Measurements from ENCODE around the gene UBE3C.
"Not testable (repeated sequence)": the region's sequence is repeated elsewhere in the genome, so short reads cannot be mapped to it uniquely, and the experiment has no call there.

UBE3C gene

DNA sequence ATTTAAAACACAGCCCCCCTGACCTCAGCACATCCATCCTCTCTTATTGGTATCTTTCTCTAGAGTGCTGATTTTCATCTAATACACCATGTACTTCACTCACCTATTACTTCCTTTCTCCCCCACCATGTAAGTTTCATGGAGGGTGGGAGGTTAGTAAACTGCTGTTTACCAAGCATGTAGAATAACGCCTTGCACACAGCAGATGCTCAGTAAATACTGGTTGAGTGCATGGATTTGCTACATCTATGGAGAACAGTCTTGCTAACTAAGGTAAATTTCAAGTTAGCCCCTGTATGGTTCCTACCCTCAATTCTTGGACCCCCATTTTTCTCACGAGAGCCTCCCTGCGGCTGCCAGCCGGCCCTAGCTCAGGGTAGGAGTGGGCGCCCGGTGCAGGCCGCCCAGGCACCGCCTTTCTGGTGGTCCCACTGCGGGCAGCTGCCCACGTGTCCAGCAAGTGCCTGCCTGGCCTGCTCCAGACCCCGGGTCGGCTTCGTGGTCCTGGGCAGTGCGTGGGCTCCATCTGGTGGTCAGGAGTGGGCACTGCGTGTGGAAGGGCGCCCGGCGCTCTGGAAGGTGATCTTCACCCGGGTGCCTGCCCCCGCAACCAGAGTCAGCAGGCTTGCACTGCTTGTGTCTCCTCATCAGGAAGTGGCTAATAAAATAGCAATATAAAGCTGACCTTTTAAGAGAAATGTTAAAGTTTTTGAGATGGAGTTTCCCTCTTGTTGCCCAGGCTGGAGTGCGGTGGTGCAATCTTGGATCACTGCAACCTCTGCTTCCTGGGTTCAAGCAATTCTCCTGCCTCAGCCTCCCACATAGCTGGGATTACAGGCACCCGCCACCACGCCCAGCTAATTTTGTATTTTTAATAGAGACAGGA is 134.7 kb downstream of the UBE3C start:
- DNase-seq = peak; percentile 72

DNA sequence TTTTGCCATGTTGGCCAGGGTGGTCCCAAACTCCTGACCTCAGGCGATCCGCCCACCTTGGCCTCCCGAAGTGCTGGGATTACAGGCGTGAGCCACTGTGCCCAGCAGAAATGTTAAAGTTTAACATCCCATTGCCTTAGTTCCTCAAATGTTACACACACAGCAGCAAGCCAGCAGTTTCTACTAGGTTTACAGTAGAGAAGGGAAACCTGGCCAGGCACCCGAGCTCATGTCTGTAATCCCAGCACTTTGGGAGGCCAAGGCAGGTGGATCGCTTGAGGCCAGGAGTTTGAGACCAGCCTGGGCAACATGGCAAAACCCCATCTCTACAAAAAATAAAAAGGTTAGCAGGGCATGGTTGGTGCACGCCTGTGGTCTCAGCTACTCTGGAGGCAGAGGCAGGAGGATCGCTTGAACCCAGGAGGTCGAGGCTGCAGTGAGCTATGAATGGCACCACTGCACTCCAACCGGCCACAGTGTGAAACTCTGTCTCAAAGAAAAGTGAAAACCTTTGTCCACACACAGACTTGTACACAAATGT is 135.4 kb downstream of the UBE3C start:
- DNase-seq = not testable (repeated sequence)

DNA sequence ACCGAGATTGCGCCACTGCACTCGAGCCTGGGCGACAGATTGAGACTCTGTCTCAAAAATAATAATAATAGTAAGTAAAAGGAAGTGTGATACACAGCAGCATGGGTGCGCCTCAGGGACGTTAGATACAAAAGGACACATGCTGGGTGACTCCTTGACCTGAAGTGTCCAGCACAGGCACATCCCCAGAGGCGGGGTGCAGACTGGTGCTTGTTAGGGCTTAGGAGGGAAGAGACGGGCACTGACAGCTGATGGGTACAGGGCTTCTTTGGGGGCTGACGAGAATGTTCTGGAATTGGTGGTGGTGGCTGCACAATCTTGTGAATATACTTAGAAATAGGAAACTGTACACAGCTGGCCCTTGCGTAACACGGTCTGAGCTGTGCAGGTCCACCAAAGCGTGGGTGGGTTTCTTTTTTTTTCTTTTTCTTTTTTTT is 136.3 kb downstream of the UBE3C start:
- no peak for DNase-seq

DNA sequence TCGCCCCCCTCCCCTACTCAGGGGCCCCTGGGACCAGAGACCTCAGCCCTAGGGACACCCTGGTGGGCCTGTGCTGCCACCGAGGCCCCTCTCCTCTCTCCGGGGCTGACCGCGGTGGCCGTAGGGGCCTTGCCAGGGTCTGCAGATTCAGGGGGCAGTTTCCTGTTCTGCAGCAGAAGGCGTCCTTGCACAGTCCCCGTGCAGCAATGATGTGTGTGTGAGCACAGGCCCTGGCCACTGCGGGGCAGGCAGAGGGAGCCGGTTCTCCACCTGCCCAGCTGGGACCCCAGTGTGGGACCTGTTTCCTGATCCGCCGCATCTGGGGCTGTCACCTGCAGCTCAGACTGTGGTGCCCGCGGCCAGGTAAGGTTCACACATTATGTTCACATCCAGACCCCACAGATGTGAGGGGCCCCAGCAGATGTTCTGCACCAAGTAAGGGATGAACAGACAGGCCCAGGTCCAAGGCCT is 137.4 kb downstream of the UBE3C start:
- DNase-seq = no peak

DNA sequence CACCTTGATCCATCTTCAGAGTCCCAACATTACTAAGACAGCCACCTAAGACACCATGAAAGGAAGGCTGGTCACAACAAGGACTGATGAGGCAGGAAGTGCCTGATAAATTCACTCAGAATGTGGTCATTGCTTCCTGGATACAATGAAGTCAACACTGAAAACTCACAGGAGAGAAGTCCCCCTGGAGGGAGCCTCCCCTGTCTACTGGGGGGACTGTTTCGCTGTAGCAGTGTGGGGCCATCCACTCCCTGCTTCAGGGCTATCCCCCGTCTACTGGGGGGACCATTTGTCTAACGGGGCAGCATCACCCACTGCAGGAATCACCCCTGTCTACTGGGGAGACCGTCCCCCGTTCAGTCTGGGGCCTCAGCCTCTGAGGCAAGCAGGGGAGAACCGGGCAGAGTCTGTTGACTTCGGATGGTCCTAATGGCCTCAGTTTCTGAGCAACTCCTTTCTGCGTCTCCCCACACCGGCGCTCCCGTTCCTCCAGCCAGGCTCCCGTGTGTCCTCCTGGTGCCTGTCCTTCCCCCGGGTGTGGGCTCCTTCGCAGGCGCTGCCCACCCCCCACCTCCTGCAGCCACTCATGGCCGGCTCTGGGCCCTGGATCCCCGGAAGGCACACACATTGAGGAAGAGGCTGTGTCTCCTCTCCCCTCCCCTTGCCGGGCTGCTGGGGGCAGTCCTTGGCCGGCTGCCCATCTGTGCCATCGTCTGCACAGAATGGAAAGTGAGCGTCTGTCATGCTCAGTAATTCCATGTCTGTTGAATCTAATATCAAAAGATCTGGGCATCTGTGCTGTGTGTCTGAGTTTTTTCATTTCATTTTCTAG is 138.2 kb downstream of the UBE3C start:
- DNase-seq = peak; percentile 54

DNA sequence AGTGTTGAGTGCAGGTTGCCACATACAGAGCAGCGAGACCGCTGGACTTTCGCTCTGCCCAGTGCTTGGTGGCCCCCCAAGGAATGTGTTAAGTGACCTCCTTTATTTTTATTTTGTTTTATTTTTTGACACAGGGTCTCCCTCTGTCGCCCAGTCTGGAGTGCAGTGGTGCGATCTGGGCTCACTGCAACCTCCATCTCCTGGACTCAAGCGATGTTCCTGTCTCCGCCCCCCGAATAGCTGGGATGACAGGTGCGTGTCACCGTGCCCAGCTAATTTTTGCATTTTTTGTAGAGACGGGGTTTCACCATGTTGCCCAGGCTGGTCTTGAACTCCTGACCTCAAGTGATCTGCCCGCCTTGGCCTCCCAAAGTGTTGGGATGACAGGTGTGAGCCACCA is 138.8 kb downstream of the UBE3C start:
- DNase-seq = not testable (repeated sequence)

DNA sequence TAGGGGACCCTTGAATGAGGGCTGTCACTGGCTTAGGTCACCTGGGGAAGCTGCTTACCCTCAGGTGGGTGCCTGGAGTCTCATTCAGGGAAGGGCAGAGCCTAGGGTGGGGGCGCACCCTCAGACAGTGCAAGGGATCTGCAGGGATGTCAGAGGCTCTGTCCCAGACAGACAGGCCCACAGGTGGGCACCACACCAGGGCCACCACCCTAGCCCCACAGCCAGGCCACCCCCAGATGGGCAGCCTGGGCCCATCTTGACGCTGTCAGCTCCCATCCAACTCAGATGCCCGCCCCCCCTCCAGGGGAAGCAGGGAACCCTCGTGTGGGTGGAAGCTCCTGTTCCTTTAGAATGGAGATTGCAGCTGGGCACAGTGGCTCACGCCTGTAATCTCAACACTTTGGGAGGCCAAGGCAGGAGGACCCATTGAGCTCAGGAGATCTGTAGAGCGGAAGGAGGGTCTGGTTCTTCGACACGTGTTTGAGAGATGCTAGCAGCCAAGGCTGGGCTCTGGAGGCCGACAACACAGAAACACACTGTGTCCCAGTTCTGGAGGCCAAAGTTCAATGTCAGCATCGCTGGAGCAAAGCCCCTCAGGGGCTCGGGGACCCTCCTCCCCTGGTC is 139.6 kb downstream of the UBE3C start:
- no peak for DNase-seq

DNA sequence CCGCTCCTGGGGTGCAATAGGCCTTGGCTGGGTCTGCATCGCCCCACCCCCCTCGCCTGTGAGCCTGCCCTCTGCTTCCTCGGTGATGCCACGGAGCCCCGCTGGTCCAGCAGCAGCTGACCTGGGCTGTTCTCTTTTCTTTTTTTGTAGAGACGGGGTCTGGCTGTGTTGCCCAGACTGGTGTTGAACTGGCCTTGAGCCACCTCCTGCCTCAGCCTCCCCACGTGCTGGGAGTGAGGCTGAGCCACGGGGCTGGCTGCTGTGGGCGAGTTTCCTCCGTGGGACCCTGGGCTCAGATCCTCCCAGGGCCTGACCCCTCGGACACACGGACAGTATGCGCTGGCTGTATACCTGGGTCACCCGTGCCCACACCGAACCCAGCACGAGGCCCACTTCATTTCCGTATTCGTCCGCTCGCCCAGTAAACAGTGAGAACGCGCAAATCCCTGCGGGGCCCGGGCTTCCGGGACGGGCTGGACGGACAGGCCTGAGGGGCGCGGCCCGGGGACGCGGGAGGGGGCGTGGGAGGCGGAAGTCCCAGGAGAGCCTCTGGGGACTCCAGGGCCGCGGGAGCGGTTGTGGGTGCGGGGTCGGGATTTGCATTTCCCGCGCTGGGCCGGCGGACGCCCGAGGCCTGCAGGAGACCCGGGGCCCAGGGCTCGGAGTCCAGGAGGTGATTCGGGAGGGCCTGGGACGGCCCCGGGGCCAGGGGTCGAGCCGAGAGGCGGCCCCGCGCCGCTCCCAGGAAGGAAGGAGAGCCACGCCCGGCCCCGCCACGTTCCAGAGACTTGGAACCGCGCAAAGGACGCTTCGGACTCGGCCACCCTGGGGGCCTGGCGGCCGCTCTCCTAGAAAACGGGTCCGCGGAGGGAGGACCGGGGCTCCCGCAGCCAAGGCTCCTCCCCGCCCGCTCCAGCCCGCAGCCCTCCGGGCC is 140.3 kb downstream of the UBE3C start:
- peak; percentile 31 for DNase-seq

DNA sequence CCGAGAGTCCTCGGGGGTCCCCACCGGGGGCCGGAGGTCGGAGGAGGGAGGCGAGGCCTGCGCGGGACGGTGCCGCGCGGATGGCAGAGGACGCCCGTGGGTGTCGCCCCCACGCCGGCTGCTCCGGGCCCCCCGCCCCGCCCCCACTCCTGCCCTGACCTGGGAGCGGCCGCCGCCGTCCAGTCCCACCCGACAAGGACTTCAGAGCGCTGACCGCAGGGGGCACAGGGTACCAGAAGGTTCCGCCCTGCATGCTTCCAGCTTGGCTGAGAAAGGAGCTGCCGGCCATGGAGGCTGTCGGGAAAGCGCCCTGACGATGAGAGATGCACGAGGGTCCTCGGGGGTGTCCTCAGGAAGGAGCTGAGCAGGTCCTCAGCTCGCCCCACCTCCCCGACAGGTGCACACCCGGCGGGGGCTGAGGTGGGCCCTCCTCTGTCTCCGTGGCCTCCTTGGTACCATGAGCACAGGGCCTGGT is 141.1 kb downstream of the UBE3C start:
- no peak for DNase-seq

DNA sequence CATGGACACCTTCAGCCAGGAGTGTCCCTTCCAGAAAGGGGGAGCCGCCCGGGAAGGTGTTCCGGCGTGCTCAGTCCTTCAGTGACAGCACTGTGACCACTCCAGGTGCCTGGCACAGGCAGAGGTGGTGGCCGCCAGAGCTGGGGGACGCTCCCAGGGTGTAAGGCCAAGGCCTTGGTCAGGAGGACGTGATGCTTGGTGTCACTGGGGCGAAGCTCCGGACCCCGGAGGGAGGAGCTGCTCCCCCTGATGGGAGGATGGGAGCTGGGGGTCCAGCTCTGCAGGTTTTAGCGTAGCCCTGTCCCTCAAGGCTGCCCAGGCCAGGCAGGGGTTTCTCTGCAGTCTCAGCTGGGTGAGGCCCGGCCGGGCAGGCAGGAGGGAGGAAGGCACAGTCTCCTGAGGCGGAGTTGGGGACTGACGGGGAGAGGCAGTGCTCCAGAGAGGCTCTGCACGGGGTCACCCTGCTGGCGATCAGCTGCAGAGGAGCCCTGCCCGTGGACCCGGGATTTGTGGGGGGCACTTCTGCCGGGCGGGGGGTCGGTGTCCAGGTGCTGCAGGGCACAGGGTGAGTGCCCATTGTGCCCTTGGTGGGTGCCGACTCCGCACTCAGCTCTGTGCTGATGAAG is 141.6 kb downstream of the UBE3C start:
- DNase-seq = no peak

DNA sequence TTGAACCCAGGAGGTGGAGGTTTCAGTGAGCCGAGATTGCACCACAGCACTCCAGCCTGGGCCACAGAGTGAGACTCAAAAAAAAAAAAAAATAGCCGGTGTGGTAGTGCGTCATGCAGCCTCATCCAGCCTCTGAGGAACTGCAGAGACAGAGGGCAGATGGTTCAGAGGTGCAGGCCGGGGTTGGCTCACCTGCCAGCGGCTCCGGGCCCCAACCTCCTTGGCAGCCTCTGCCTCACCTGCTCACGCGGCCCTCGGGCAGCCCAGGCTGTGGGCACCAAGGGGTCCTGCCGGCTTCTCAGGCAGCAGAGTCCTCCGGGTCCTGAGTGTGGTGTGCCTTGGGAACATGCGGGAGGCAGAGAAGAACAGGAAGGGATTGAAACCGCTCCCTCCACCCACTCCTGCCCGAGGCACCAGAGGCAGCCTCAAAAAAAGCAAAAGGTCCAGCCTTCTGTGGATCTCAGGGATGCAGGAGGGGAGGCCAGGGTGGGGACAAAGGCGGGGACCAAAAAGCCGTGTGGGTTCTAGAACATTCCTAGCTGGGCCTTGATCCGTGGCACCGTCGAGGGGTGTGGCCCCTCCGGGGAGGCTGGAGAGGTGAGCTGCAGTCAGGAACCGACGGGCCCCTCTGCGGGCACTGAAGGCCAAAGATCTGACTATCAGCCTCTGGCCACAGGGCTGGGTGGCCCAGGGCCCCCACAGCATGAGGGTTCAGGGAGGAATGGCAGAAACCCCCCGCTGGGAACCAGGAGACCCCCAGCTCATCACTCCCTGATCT is 142.7 kb downstream of the UBE3C start:
- no peak for DNase-seq

DNA sequence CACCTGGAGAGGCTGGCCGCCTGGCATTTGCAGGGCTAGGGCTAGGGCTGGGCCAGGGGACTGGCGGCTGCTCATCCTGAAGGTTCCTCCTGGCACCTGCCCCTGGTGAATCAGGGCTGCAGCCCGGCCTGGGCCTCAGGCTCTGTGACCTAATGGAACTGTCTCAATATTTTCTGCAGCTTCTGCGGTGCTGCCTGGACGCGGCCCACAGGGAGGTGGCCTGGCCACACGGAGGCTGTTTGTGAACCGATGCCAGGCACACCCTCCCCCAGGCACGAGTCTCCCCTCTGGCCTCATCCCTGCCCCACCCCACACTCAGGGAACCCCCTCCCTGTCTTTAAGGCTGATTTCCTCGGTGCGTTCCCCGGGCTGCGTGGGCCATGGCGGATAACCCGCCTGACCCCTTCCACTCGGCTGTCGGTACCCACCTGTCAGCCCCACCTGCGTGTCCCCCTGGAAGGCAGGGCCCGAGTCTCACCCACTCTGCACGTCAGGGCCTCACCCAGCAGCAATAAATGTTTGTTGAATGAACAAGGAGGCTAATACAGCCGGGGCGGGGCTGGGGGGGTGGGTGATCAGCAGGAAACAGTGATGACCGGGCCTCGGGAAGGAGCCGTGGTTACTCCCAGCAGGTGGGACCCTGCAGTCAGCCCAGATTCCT is 143.5 kb downstream of the UBE3C start:
- DNase-seq = no peak

DNA sequence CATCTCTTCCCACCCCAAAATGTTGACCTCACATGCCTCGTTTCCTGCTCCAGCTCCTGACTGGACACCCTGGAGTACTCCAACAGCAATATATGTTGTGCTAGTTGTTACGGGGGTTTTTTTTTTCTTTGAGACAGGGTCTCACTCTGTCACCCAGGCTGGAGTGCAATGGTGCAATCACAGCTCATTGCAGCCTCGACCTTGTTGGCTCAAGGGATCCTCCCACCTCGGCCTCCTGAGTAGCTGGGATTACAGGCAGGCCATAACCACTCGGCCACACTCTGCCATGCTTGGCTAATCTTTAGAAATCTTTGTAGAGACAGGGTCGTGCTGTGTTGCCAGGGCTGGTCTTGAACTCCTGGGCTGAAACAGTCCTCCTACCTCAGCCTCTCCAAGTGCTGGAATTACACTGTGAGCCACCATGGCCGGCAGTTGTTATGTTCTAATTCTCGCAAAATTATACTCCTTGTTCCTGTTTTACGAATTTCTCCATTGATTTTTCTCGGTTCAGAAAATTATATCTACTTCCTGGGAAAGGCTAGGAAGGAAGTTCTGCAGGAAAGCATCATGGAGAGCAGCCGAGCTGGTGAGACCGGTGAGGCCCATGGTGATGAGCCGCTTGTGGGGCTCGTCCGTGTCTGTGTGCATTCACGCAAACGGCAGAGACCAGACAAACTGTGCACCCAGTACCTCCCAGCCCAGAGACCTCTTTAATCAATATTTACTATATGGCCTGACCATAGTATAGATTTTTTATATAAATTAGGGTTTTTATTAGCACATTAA is 145.7 kb downstream of the UBE3C start:
- no peak for DNase-seq

DNA sequence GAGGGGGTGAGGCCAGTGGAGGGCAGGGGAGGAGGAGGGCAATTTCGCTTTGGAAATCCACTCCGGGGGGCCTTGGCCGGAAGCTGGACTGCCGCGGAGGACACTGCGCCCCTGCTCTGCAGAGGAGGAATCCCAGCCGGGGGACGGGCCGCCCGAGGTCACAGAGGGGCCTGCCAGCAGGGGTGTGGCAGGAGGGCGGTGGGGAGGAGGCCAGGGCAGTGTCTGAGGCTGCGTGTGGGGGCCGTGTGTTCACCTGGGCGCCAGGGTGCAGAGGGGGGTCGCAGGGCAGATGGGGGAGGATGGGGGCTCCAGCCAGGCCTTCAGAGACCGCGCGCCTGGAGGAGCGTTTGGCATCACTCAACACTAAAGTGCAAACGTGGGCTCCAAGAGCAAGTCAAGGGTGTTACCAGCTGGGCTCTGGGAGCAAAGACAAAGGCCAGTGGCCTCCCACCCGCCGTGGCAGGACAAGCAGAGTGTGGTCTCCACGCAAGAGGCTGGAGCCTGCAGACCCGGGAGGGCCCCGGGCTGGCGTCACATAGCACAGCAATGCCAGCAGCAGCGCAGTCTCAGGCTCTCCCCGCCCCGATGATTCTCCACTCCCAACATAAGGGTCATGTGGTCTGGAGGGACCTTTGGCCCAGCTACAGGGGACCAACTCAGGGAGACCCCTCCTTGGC is 152.8 kb downstream of the UBE3C start:
- DNase-seq = no peak

DNA sequence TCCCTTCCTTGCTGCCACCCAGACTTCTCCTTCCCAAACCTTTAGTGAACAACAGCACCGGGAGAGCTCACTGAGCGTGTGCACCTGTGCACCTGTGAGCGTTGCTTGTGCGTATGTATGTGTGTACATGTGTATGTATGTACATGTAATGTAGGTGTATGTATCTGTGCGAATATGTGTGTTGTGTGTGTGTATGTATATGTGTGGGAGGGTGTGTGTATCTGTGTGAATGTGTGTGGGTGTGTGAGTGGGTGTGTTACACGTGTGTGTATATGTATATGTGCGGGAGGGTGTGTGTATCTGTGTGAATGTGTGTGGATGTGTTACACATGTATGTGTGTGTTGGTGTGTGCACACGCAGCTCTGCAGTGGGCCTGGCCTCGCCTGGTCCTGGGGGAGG is 153.5 kb downstream of the UBE3C start:
- no peak for DNase-seq

DNA sequence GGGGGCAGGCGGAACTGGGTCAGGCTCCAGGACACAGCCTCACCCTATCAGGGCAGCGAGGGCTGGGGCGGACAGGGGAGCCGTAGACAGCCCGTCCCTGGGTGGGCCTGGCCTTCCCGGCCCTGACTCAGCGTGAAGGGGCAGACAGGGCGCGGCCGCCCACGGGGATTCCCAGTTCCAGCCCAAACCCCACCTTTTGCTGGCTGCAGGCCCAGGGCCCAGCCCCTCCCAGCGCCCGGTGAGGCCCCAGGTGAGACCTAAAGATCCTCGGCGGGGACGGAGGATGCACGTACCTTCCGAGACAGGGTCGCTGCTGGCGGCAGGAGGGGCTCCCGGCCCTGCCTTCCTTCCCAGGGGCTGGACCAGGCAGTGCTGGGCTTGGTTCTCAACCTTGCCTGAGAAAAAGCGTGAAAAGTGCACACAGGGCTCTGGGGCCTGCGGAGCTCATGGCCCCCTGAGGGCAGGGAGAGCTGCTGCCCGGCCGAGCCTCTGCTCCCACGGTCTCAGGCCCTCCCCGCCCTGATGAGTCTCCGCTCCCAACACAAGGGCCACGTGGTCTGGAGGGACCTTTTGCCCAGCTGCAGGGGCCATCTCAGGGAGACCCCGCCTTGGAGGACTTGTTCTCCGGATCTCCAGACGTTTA is 154.2 kb downstream of the UBE3C start:
- DNase-seq = no peak

DNA sequence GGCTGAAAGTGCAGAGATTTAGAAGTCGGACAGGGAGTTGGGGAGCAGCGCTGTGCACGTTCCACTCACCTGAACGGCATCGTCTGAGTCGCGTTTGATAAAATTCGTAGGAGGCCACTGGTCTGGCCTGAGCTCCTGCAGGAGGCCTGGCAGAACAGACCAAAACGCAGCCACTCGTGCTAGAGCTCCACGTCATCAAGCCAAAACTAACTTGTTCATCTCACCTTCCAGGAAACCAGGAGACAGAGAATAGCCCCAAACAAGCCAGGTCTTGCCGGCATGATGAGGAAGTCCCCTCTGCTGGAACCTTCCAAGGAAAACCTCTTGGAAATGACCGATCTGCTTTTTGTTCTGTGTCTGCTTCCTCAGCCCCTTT is 154.7 kb downstream of the UBE3C start:
- DNase-seq = no peak

DNA sequence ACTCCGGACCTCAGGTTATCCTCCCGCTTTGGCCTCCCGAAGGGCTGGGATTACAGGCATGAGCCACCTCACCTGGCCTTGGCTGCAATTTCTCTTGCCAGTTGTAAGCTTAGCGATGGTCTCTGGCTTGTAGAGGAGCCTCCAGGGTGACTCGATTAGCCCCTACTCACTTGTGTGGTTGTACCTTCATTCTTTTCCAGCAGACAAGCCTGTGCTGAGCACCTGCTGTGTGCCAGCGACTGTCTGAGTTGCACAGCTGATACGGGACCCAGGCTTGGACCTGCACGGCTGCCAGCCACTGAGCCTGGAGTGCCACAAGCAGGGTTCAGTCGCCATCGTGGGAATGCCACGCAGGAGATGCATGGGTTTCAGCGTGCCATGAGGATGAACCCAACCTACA is 156.0 kb downstream of the UBE3C start:
- DNase-seq = no peak

All from fibroblast of skin of scalp (primary cell).